ENCODE results near the gene PTPN14.

Gene PTPN14

DNA sequence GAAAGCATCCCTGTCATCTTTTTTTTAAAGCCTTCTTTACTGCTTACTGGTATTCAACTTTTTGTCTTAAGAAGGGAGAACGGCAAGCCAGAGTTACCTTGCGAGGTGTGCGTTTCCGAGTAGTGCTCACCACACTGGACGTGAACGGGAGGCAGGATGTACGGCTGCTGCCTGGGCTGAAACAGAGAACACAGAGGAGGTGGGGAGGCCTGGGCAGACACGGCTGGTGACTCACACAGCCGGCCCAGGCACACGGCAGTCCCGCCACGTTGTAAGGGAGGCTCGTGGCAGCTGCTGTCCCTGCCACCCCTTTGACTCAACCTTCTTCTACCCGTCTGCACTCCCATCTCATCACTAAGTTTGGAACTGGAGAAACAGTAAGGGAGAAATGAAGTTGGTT is 164.7 kb downstream of the PTPN14 start:
- DNase-seq: no peak

DNA sequence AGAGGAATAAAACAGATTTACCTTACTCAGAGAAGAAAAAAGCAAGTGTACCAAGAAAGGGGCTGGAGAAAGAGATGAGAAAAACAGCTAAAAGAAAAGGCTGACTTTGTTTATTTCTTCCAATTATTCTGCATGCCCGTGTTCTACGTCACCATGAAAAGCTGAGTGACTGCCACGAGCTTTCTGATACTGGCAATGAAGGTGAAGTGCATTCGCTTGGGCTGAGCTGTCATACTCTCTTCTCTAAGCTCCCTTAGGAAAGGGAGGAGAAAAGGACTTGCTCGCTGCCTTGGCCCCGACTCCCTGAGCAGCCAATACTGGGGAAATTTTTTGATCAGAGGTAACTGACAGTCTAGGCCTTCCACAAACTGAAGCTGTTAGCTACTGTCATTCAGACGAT is 165.1 kb downstream of the PTPN14 start:
- no peak for DNase-seq

DNA sequence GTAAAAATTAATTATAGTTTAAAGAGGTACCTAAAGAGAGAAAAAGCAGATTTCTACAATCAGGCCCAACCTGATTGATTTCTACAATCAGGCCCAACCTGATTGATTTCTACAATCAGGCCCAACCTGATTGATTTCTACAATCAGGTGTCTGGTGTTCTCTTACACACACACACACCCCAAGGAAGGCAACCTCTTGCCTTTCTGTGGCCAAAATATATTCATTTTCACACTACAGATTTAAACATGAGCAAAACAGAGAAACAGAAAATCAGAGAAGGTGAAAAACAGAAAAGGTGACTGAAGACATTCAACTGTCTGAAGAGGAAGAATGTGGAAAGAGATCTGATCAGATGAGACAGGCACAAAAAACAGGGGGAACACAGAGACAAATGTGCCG is 166.0 kb downstream of the PTPN14 start:
- DNase-seq: no peak

DNA sequence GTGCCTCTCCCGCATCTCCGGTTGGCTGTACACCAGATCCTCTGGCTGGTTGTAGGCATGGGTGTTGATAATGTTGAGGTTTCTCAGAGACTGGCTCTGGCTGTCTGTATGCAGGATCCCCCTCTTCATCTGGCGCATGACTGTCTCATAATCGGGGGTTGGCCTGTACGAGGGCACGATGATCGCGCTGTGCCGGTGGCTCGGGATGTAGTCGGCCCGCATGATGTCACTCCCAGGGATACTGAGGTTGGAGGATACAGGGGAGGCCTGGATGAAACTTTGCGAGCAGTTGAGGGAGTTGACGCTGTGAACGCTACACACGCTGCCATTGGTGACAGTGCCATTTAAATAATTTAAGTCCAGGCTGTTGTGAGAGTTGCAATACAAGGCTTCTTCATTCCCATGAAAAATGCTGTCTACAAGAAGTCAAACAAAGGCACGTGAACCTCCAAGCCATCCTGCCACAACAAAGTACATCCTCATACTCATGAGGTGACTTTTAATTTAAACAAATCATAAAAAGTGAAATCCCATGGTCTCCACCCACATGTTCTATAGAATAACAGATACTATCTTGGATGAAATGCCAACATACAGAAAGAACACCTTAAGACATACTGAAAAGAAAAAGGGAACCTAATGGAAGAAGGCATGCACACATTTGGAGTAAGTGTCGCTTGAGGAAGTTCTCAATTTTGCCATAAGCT is 166.9 kb downstream of the PTPN14 start:
- DNase-seq: no peak

DNA sequence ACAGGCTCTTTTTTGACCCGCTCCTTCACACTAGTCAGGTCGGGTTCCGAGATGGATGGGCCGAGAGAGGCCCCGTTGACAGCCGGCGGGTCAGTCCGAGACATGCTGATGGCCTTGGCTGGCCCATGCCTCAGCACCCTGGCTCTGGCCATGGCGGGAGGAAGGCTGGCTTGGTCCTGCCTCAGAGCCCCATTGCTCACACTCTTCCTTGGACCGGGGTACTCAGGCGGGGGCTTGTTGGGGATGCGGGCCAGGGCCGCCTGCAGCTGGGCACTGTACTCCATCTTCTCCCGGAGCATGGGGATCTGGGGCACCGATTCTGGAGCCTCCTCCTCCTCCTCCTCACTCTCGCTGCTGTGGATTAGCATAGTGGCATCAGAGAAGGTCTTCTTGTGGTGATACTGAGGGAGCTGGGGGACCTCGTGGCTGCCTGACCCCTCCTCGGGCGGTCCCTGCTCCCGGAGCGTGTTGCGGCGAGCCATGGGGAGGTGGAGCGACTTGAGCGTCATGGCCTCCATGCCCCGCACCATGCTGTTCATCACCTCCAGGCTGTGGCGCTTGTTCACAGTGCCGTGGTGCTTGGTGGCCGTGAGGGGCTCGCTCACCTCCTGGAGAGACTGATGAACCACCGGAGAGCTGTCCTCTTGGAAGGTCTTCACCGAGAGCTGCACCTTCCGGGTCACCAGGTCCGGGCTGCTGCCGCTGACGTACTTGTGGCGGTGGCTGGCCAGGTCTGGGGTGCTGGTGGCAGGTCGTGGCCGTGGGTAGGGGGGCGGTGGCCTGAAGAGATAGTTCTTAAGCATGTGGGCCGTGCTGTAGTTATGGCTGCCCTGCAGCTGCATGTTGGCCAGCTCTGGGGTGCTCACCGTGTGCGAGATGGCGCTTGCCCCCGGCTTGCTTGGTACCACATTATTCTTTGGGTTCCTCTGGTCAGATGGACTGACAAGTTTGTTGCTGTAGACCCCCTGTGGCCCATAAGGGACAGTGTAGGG is 167.7 kb downstream of the PTPN14 start:
- no peak for DNase-seq

DNA sequence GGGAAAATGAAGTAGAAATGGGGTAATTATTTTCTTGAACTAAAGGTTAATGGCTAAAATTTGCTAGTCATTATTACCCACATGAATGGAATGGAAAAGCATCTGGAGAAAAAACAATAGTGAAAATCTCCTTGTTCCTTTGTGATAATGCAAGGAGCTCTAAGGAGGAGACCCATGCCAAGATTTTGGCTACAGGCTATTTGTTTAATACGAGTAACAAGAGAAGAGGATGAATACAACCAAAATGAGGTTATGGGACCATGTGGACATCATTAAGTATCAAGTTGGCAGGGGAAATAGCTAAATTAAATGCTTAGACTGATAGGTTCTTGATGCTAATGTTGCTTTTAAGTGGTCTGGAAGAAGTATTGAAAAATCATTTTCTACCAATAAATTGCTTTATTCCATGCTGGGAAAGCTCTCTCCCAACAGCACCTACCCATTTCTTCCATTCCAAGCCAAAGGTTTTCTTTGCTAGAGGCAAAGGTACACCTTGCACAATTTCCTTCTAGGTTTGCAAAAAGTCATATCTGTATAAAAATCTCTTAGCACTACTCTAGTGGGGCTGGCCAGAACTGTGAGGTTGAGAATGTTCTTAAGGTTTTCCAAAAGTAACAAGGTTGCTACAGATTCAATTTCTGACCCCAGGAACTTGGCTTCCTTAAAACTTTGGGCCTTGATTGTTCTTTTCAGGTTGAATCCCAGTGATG is 170.3 kb downstream of the PTPN14 start:
- no peak for DNase-seq

DNA sequence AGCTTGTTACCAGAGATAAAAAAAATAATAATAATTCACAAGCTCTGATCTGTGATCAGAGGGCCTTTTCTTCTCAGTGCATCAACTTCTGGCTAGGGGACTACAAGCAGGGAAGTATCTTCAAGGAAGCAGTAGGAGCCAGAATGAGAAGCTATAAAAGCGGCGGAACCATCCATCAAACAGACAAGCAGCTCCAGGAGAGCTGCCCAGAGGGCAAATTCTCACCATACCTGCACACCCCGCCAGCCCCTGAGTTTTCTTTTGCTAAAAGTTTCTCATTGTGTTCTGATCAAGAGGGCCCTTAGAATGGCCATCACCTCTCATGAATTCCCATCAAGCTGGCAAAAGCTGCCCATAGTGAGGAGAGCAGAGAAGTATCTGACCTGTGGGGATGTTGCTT is 171.0 kb downstream of the PTPN14 start:
- no peak for DNase-seq

DNA sequence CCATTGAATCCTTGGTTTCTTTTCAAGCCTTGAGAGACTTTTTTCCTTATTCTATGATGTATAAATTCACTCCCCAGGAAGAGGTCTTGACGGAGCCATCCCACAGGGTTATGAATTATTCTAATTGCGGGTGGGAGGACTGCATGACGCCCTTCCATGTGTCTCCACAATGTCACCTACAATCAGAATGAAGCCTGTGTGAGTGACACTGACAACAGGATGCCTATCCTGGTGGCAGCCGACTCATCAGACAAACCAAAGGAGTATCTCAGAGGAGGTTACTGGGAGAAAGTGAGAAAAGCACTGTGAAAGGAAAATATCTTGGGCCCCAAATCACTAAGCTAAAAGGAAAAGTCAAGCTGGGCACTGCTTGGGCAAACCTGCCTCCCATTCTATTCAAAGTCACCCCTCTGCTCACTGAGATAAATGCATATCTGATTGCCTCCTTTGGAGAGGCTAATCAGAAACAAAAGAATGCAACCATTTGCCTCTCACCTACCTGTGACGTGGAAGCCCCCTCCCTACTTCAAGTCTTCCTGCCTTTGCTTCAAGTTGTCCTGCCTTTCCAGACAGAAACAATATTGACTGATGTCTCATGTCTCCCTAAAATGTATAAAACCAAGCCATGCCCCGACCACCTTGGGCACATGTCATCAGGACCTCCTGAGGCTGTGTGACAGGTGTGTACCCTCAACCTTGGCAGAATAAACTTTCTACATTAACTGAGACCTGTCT is 172.0 kb downstream of the PTPN14 start:
- DNase-seq: no peak

DNA sequence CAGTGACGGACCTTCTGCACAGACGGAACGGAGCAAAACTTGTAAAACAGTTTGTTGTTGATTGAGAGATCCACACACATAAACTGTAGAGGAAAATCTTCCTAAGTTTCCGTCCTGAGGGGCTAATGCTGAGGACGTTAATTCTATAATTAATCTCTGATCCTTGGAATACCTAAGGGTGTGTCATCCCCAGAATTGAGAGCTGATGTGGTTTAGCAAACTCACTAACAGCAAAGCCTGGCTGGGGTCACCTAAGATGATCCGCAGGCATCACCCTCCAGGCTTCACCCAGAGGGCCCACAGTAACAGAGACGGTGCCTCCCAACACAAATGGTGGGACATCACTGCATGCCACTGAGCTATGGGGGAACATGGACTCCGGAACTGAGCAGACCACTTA is 172.9 kb downstream of the PTPN14 start:
- no peak for DNase-seq

DNA sequence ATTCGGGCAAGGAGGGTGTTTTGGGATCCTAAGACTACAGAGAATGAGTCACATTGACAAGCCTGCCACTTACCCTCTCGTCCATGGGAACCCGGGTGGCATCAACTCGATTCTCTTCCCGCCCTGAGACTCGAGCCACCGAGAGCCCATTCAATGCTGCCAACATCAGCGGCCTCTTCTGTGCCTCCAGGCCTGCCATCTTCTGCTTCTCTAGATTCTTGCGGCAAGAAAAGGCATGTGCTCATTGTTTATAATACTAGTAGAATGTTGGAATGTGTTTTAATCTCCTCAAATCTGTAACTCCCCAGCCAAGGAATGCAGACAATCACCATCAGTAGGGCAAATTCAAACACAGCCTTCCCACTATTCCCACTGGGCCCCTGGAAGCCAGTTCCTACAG is 173.5 kb downstream of the PTPN14 start:
- DNase-seq: no peak

DNA sequence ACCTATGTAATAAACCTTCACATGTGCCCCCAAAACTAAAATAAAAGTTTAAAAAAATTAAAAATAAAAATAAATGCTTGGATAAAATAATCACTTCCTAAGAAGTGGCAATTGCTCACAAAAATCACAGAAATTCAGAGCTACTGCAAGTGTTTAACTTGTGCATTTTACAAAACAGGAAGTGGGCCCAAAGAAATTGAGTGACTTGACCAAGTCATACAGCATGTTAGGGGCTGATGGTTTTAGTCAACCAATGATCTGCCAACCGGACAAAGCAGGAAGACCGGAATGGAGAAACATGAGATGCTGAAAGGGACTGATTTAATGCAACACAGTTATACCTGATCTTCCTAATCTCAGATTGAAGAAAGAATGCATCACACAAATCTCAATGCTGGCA is 173.9 kb downstream of the PTPN14 start:
- no peak for DNase-seq

DNA sequence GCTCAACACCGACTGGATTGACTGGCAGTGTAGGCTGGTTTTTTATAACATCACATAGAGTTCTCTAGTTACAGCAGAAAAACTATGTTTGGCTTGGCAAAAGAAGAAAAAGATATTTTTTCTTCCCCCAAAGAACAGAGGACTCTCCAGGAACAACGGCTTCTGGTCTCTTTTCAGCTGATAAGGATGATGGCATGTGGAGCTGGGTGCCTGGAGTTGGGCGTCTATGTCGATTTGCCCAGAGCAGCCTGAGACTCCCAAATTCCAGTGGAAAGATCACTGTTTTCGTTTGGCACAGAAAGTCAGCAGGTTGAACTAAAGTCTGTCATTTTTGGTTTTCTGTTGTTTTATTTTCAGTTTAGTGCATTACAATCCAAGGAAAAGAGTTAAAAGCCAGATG is 179.3 kb downstream of the PTPN14 start:
- DNase-seq: no peak

DNA sequence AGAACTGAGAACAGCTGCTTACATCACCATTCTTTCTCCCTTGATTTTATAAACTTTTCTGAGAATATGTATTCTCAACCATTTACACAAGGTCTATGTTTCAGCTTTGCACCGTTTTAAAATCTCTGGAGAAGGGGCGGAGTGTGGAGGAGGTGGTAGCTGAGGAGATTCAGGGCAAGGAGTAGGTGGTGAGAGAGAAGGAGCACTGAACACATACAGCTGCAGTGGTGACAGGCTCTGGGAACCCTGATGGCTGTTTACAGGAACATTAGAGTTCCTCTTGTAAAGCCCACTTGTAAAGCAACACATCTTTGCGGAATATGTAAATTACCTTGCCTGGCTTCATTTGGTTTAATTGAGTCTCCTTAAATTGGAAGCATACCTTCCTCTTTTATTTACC is 180.8 kb downstream of the PTPN14 start:
- DNase-seq: no peak

DNA sequence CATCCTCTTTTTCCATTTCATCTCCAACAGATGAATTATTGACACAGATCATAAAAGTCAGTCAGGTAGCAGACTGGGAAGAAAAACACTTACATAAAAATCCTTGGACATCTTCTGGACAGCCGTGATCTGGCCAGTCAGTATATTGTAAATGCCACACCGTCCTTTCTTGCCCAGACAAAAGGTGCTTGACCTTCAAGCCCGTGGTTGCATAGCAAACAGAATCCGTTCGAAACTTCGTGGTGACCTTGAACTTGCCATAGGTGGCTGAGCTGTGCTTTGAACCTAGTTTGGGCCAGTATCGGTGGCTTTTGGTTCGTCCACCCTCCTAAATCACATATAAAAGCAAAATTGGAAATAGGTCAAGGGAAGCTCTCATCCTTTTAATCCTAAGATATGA is 182.0 kb downstream of the PTPN14 start:
- DNase-seq: no peak

DNA sequence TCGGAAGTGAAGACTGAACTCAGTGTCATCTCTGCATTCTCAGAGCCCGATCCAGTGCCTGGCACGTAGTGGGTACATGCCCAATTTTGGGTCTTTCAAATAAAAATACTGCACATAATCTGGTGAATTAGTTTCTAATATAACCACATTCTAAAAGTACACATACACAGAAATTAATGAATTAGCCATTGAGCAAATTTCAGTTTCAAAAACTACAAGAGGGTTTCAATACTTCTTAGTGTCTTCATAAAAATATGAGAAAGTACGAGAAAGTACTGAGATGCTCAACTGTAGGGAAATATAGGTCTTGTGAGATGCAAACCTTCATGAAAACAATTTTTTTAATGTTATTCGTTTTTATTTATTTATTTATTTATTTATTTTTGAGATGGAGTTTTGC is 183.6 kb downstream of the PTPN14 start:
- no peak for DNase-seq

DNA sequence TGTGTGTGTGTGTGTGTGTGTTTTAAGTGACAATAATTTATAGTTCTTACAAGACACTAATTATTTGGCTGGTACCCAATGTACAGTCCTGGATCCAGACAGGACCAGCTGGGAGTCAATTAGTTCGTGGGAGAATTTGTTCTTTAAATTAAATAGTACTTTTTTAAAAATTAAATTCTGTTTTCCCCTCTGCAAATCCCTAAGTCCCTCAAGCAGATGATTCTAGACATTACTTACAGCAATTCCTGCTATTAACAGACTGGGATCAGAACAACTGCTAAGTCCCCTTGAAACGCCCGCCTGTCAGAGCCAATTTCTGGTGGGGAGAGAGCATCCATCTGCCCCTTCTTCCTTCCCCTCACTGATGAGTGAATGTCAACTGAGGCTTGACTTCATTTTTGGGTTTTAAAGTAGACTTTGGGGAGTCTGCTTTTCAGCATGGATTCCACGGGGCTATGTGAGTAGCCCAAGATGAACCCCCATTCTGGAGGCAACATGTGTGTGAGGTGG is 186.6 kb downstream of the PTPN14 start:
- no peak for DNase-seq

DNA sequence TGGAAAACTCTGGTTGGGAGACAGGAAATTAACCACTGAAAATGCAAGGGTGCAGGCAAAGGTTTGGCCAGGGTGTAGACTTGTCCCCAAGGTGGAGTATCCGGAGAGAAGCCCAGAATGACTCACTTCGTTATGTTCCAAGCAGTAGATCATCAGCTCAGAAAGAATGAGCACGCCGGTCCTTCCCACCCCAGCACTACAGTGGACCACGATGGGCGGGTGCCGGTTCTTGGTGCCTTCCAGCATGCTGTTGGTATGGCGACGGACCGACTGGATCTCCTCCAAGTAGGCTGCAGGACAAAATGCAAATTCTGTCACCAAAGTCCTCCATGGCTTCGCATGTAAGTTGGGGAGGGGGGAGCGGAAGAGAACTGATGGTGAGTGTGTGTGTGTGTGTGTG is 187.0 kb downstream of the PTPN14 start:
- no peak for DNase-seq

DNA sequence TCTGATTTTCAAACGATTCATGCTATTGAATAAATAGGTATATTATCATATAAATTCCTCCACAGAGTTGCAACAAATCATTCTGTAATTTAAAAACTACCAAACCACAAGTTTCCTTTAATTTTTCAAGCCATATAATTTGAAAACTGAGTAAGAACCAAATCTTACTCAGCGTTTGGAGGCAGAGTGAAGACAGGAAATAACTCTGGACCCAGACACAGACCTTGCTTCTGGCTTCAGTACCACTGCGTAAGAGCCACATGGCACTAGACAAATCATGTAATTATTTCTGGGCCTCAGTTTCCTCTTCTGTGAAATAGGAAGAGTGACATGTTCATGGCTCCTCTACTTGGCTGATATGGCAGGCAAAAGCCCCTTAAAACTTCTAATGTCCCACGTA is 188.0 kb downstream of the PTPN14 start:
- DNase-seq: no peak

DNA sequence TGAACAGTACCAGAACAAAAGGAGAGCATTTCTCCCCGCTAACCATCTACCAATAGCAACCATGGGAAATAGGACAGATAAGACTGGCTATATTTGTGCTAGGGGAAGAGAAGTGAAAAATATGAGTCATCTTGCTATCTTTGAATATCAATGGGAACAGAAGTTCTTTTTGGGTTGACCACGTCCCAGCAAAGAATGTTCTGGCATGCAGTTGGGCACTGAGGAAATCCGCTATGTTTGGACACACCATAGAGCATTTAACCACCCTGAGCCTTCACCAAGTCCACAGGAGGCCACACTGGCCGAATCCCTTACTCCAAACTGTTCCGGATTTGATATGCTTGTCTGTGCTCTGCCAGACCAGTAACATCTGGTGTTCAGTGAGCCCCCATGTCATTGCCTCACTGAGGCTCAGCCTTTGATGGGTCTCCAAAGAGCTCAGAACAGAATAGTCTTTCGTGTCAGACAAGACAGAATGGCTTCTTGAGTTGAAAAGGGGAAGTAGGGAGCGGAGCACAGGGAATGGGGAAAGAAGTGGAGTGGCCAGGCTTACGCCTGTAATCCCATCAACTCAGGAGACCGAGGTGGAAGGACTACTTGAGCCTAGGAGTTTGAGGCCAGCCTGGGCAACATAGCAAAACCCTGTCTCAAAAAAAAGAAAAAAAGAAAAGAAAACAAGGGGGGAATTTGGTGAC is 189.1 kb downstream of the PTPN14 start:
- DNase-seq: no peak

DNA sequence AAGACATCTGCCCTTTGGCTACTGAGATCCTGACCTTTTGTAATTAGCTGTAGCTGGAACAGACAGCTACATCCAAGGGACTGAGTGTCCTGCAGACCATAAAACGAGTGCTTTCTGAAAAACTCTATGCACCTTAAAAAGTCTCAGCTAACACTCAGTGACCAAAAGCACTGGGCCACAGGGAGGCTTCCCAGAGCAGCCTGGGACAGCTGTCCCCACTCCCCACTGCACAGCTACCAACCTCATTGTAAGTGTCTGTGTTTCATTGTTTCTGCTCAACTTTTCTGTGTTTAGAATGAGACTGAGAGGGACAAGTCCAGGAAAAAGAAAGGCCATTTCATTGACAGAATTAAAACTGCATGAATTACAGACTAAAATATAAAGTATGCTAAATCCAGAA is 189.8 kb downstream of the PTPN14 start:
- no peak for DNase-seq

DNA sequence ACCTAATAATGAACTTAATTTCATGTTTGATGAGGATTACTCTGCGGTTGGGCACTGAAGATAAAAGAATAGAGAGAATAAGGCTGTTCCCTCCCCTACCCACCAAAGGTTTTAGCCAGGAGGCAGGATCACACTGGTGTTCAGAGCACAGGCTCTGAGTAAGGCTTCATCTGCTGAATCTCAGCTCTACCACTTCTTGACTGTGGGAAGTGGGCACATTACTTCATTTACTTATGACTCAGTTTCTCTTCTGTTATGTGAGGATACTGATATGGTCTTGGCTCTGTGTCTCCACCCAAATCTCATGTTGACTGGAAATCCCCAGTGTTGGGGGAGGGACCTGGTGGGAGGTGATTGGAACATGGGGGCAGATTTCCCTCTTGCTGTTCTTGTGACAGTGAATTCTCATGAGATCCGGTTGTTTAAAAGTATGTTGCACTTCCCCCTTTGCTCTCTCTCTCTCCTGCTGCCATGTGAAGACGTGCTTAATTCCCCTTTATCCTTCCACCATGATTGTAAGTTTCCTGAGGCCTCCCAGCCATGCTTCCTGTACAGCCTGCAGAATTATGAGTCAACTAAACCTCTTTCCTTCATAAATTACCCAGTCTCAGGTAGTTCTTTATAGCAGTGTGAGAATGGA is 190.8 kb downstream of the PTPN14 start:
- no peak for DNase-seq

DNA sequence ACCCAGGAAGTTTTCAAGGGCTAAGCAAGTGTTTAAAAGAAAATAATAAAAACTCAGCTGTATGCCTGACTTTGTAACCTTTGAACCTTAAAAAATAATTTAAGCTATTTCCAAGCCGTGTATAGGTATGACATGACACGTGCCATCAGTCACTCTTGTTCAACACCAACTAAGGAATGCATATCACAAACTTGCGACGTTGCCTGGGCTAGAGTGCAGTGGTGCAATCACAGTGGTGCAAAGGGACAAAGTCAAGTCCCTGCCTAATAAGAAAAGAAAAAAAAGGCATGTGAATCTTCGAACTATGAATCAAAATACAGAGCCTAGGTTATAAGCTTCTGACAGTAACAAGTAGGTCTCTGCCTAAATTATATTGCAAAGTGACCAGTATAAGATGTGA is 191.3 kb downstream of the PTPN14 start:
- DNase-seq: no peak

Data from CD4-positive, alpha-beta T cell treated with Interleukin-21 for 1 hour (primary cell).